ACHN (cell line): Measurements from ENCODE around the gene C5orf63.
A peak's percentile ranks its signal among the peaks of the same experiment; 100 is the strongest.
"Not testable (repeated sequence)": the region's sequence is repeated elsewhere in the genome, so short reads cannot be mapped to it uniquely, and the experiment has no call there.

ENCODE experiments used
- DNase-seq: peaks from one replicate; pipeline ENCODE4 v3.0.0-alpha.2; 2015
- in situ Hi-C: cut with HindIII; loops from 2 replicates; pipeline ENCODE4 v1.10.0; 2017; ENCODE audit warnings: low sequenced_read_pairs, low pct_ligation_motif_present, low pct_unique_long_range_greater_than_20kb

Gene C5orf63

GRCh38 chr5:127077366-127077765 lies 4.1 kb upstream of the C5orf63 start:
- peak; percentile 28 for DNase-seq
- in situ Hi-C loops: no loop called here

- peak; percentile 26 for DNase-seq
- in situ Hi-C loops: no loop called here
Observed at GRCh38 chr5:127076315-127077129, 3.2 kb upstream of the C5orf63 start.

- in situ Hi-C loops: no loop called here
- DNase-seq: no peak
Observed at GRCh38 chr5:127074466-127074865, 1.2 kb upstream of the C5orf63 start.

- no peak for DNase-seq
- in situ Hi-C loops: no loop called here
Observed at GRCh38 chr5:127070243-127070642, 3.1 kb downstream of the C5orf63 start.

GRCh38 chr5:127068493-127069214 lies 4.6 kb downstream of the C5orf63 start:
- in situ Hi-C loops: no loop called here
- DNase-seq: peak; percentile 73

GRCh38 chr5:127066721-127067120 lies 6.6 kb downstream of the C5orf63 start:
- in situ Hi-C loops: no loop called here
- DNase-seq: no peak

GRCh38 chr5:127064253-127064840 lies 9.0 kb downstream of the C5orf63 start:
- no peak for DNase-seq
- in situ Hi-C loops: no loop called here

GRCh38 chr5:127063257-127063913 lies 9.9 kb downstream of the C5orf63 start:
- DNase-seq: no peak
- in situ Hi-C loops: no loop called here

- DNase-seq: no peak
- in situ Hi-C loops: no loop called here
Observed at GRCh38 chr5:127061956-127062355, 11.3 kb downstream of the C5orf63 start.

GRCh38 chr5:127061537-127061936 lies 11.8 kb downstream of the C5orf63 start:
- in situ Hi-C loops: no loop called here

GRCh38 chr5:127060470-127060985 lies 12.8 kb downstream of the C5orf63 start:
- in situ Hi-C loops: no loop called here
- DNase-seq: no peak

More at GRCh38 chr5:127061537-127061936, 11.8 kb downstream of the C5orf63 start:
- no peak for DNase-seq

- in situ Hi-C loops: no loop called here
- no peak for DNase-seq
Observed at GRCh38 chr5:127056896-127057295, 16.4 kb downstream of the C5orf63 start.

- in situ Hi-C loops: no loop called here
- DNase-seq: no peak
Observed at GRCh38 chr5:127055880-127056653, 17.2 kb downstream of the C5orf63 start.

GRCh38 chr5:127053551-127053950 lies 19.8 kb downstream of the C5orf63 start:
- DNase-seq, in situ Hi-C loops: not testable (repeated sequence)

- DNase-seq: no peak
- in situ Hi-C loops: no loop called here
Observed at GRCh38 chr5:127053049-127053448, 20.3 kb downstream of the C5orf63 start.

- in situ Hi-C loops: no loop called here
- DNase-seq: no peak
Observed at GRCh38 chr5:127051591-127051990, 21.7 kb downstream of the C5orf63 start.

GRCh38 chr5:127046343-127047072 lies 26.8 kb downstream of the C5orf63 start:
- DNase-seq: no peak
- in situ Hi-C loops: no loop called here
